Measurements from ENCODE around the gene ARID2.

GRCh38 chr12:45737638-45738037 is 8.1 kb downstream of the ARID2 start:
- TF ChIP-seq, protein P1, sequence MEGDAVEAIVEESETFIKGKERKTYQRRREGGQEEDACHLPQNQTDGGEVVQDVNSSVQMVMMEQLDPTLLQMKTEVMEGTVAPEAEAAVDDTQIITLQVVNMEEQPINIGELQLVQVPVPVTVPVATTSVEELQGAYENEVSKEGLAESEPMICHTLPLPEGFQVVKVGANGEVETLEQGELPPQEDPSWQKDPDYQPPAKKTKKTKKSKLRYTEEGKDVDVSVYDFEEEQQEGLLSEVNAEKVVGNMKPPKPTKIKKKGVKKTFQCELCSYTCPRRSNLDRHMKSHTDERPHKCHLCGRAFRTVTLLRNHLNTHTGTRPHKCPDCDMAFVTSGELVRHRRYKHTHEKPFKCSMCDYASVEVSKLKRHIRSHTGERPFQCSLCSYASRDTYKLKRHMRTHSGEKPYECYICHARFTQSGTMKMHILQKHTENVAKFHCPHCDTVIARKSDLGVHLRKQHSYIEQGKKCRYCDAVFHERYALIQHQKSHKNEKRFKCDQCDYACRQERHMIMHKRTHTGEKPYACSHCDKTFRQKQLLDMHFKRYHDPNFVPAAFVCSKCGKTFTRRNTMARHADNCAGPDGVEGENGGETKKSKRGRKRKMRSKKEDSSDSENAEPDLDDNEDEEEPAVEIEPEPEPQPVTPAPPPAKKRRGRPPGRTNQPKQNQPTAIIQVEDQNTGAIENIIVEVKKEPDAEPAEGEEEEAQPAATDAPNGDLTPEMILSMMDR (IDR thresholded peaks at IDR 0.05) = no peak
- no peak for TF ChIP-seq EP300 (IDR thresholded peaks at IDR 0.05)
